ENCODE measurements around the gene CLPTM1L.

The CLPTM1L gene

GRCh38 chr5:1344975-1345838 lies at the start of gene CLPTM1L:
Gene CLPTM1L (minus strand): TSS chr5:1345099. CDS start chr5:1344841, 258 bp downstream.
- DNase-seq = peak; percentile 62 to 63

GRCh38 chr5:1393571-1394501 lies 48.9 kb upstream of the CLPTM1L start:
- no peak for DNase-seq

GRCh38 chr5:1392801-1393565 lies 48.1 kb upstream of the CLPTM1L start:
- no peak for DNase-seq

GRCh38 chr5:1392261-1392660 lies 47.4 kb upstream of the CLPTM1L start:
- DNase-seq = no peak

- no peak for DNase-seq
These were observed 46.8 kb upstream of the CLPTM1L start for GRCh38 chr5:1391691-1392090.

GRCh38 chr5:1390861-1391600 lies 46.1 kb upstream of the CLPTM1L start:
- DNase-seq = no peak

- no peak for DNase-seq
These were observed 45.4 kb upstream of the CLPTM1L start for GRCh38 chr5:1390333-1390732.

- no peak for DNase-seq
These were observed 43.6 kb upstream of the CLPTM1L start for GRCh38 chr5:1388383-1388967.

GRCh38 chr5:1387876-1388275 lies 43.0 kb upstream of the CLPTM1L start:
- no peak for DNase-seq

- no peak for DNase-seq
These were observed 42.3 kb upstream of the CLPTM1L start for GRCh38 chr5:1387059-1387755.

- peak; percentile 13 to 28 for DNase-seq
These were observed 41.4 kb upstream of the CLPTM1L start for GRCh38 chr5:1386274-1386717.

- peak; percentile 48 to 52 for DNase-seq
These were observed 40.7 kb upstream of the CLPTM1L start for GRCh38 chr5:1385395-1386273.

- DNase-seq = no peak
These were observed 39.6 kb upstream of the CLPTM1L start for GRCh38 chr5:1384521-1384920.

- DNase-seq = no peak
These were observed 39.0 kb upstream of the CLPTM1L start for GRCh38 chr5:1383886-1384401.

- DNase-seq = no peak
These were observed 38.4 kb upstream of the CLPTM1L start for GRCh38 chr5:1383344-1383743.

GRCh38 chr5:1382248-1382700 lies 37.4 kb upstream of the CLPTM1L start:
- DNase-seq = no peak

- no peak for DNase-seq
These were observed 36.7 kb upstream of the CLPTM1L start for GRCh38 chr5:1381370-1382247.

GRCh38 chr5:1380910-1381309 lies 36.0 kb upstream of the CLPTM1L start:
- DNase-seq = no peak
